ENCODE measurements around the gene LSP1. TPM values are rescaled to one million over a fixed set of nuclear protein-coding genes. Genes with fewer than 3 reads are reported as not detected.
"Not testable (repeated sequence)": the region's sequence is repeated elsewhere in the genome, so short reads cannot be mapped to it uniquely, and the experiment has no call there.

The LSP1 gene
- total RNA-seq: 301 and 303 TPM in 2 replicates

GRCh38 chr11:1852877-1853276, at the start of gene LSP1:
Gene LSP1, plus strand, starts transcription at chr11:1853084. Its CDS starts 61 bp downstream, at chr11:1853145.
- peaks cover 84% of the 10 kb centered on the region for H3K4me1 Mint-ChIP-seq
- peaks cover 19% of the 10 kb centered on the region for H3K36me3 Mint-ChIP-seq (ENCODE audit: low read depth)
- H3K27ac Mint-ChIP-seq: peak within 1 kb of the TSS; percentile 98
- no peak for TF ChIP-seq CTCF (IDR thresholded peaks at IDR 0.05)
- no peaks in the 10 kb centered on the region for H3K9me3 Mint-ChIP-seq
- intact Hi-C loops (cut with micrococcal nuclease): loop anchor here (1.0 to 10.0 kb wide), 9 partner anchors 13 to 1238 kb away; partner anchors contain the start of genes DUSP8, IRF7, TNNT3 and TSSC4
- DNase-seq (peak; percentile 83), ATAC-seq (ENCODE audit: low read depth) (peak; percentile 64)
- CTCF ChIA-PET: interaction anchor here (1.1 to 2.6 kb wide), 4 partner anchors 12 to 29 kb away, joined by 4 to 12 read pairs (median 7); no protein-coding TSS in a partner anchor
- H3K4me3 Mint-ChIP-seq: peak within 1 kb of the TSS; percentile 99
- POLR2A ChIA-PET: interaction anchor here (0.9 to 6.6 kb wide), 10 partner anchors 10 to 532 kb away, joined by 3 to 55 read pairs (median 4); no protein-coding TSS in a partner anchor
- H3K27me3 Mint-ChIP-seq: no peaks in the 10 kb centered on the region

DNA sequence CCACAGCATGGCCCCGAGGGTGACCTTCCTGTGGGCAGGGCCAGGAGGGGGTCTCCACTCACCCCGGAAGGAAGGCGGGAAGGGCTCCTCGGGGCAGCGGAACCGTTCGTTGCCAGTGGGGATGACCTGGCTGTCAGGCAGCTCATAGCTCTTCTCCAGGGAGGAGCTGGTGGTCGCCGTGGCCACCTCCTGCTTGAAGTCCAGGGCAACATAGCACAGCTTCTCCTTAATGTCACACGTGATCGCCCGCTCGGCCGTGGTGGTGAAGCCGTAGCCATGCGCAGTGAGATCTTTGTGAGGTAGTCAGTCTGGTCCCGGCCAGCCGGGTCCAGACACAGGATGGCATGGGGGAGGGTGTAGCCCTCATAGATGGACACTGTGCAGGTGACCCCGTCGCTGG, 49.6 kb upstream of the LSP1 start:
- Mint-ChIP-seq H3K27ac (no peak overlapping the region), H3K27me3 (peaks cover 13% of the 10 kb centered on the region), H3K4me1 (no peaks in the 10 kb centered on the region), H3K9me3 (no peaks in the 10 kb centered on the region), H3K4me3 (no peak overlapping the region), H3K36me3 (ENCODE audit: low read depth) (no peaks in the 10 kb centered on the region)
- ChIA-PET POLR2A (no interaction called here), CTCF (interaction anchor here (1.6 kb wide), 1 partner anchor 109 kb away, joined by 4 read pairs; no protein-coding TSS in a partner anchor)
- intact Hi-C loops (cut with micrococcal nuclease): no loop called here
- ATAC-seq (ENCODE audit: low read depth): no peak
- DNase-seq: no peak
- no peak for TF ChIP-seq CTCF (IDR thresholded peaks at IDR 0.05)

DNA sequence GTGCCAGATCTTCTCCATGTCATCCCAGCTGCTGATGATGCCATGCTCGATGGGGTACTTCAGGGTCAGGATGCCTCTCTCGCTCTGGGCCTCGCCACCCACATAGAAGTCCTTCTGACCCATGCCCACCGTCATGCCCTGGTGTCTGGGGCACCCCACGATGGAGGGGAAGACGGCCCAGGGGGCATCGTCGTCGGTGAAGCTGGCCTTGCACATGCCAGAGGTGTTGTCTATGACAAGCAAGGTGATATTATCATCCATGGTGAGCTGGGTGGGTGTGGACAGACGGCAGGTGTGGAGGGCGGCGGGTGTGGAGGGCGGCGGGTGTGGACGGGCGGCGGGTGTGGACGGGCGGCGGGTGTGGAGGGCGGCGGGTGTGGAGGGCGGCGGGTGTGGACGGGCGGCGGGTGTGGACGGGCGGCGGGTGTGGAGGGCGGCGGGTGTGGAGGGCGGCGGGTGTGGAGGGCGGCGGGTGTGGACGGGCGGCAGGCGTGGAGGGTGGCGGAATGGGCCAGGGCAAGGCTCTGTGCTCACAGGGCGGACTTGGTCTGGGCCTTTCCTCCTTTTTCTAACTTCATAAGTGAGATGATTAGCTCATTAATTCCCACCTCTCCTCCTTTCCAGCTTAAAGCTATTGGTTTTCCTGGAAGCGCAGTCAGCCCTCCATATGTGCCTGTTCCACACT, 48.9 kb upstream of the LSP1 start:
- H3K27ac Mint-ChIP-seq; ATAC-seq (ENCODE audit: low read depth); H3K4me3 Mint-ChIP-seq; H3K36me3 Mint-ChIP-seq (ENCODE audit: low read depth); H3K9me3 Mint-ChIP-seq; DNase-seq; POLR2A ChIA-PET; H3K4me1 Mint-ChIP-seq; intact Hi-C loops (cut with micrococcal nuclease): not testable (repeated sequence)
- H3K27me3 Mint-ChIP-seq: peaks cover 17% of the 10 kb centered on the region
- CTCF ChIA-PET: interaction anchor here (1.6 kb wide), 1 partner anchor 110 kb away, joined by 4 read pairs; no protein-coding TSS in a partner anchor

GRCh38 chr11:1805525-1805924, 47.4 kb upstream of the LSP1 start:
- no peaks in the 10 kb centered on the region for H3K36me3 Mint-ChIP-seq (ENCODE audit: low read depth)
- peaks cover 17% of the 10 kb centered on the region for H3K27me3 Mint-ChIP-seq
- DNase-seq (no peak), ATAC-seq (ENCODE audit: low read depth) (no peak)
- POLR2A ChIA-PET: no interaction called here
- H3K4me1 Mint-ChIP-seq: no peaks in the 10 kb centered on the region
- H3K4me3 Mint-ChIP-seq: no peak overlapping the region
- CTCF ChIA-PET: interaction anchor here (1.3 kb wide), 1 partner anchor 27 kb away, joined by 3 read pairs; no protein-coding TSS in a partner anchor
- no peak for TF ChIP-seq CTCF (IDR thresholded peaks at IDR 0.05)
- no peaks in the 10 kb centered on the region for H3K9me3 Mint-ChIP-seq
- H3K27ac Mint-ChIP-seq: no peak overlapping the region
- intact Hi-C loops (cut with micrococcal nuclease): no loop called here

- ChIA-PET POLR2A (no interaction called here), CTCF (interaction anchor here (1.3 to 2.4 kb wide), 2 partner anchors 25 to 114 kb away, joined by 4 to 7 read pairs; no protein-coding TSS in a partner anchor)
- Mint-ChIP-seq H3K4me1 (no peaks in the 10 kb centered on the region), H3K9me3 (no peaks in the 10 kb centered on the region), H3K4me3 (no peak overlapping the region), H3K27ac (no peak overlapping the region), H3K36me3 (ENCODE audit: low read depth) (no peaks in the 10 kb centered on the region), H3K27me3 (peaks cover 14% of the 10 kb centered on the region)
- DNase-seq: no peak
- intact Hi-C loops (cut with micrococcal nuclease): no loop called here
- TF ChIP-seq CTCF (IDR thresholded peaks at IDR 0.05): no peak
- no peak for ATAC-seq (ENCODE audit: low read depth)
Measured at GRCh38 chr11:1807264-1807995, 45.5 kb upstream of the LSP1 start.

Data from activated B cell treated with CpG ODN at 0.5 μM for 24 hours (primary cell).